SW480 (cell line): ENCODE data around the gene SLC48A1.
A peak's percentile ranks its signal among the peaks of the same experiment; 100 is the strongest.

Experiments
- DNase-seq: peaks from one replicate; pipeline ENCODE4 v3.0.0-alpha.2; 2016; ENCODE audit warnings: low spot score

SLC48A1 gene

DNA sequence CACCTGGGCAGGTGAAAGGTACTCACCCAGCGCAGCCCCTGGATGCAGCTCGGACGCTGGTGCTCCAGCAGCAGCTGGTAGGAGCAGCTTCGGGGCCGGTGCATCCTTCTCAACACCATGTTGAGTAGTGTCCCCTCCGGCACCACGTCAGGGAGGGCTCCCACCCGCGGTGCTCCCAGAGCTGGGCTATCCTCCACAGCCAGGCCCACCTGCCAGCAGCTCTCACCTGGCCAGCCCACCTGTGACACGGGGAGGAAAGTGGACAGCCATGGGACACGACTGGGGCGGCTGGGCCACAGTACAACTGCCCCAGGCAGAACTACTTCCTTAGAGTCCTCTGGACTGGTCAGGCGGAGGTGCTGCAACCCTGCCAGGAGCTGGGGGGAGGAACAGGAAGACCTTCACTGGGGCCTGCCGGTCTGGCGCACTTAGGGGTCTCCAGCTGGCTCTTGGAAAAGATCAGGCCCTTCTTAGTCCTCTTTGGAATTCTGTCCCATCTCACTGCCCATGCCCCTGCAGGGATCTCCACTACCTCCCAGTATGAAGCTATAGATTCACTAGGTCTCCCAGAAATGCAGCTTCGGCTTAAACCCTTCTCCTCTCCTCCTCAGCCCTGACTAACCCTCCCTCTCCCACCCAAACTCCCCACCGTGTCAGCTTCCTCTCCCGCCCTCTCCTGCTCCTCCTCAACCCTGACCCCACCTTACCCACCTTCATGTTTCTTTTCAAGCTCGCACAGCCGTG is 15.0 kb upstream of the SLC48A1 start:
- DNase-seq = no peak

DNA sequence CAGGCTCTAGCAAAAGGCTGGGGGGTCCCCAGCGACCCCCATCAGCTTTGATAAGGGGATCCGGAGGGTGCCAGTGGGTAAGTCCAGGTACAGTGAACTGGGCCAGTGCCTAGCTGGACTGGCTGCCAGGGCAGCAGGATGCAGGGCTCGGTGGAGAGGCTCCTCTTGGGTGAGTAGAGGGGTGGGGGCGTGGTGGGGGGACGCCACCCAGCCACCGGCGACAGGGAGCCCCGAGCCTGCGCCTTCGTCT is 14.5 kb upstream of the SLC48A1 start:
- no peak for DNase-seq

DNA sequence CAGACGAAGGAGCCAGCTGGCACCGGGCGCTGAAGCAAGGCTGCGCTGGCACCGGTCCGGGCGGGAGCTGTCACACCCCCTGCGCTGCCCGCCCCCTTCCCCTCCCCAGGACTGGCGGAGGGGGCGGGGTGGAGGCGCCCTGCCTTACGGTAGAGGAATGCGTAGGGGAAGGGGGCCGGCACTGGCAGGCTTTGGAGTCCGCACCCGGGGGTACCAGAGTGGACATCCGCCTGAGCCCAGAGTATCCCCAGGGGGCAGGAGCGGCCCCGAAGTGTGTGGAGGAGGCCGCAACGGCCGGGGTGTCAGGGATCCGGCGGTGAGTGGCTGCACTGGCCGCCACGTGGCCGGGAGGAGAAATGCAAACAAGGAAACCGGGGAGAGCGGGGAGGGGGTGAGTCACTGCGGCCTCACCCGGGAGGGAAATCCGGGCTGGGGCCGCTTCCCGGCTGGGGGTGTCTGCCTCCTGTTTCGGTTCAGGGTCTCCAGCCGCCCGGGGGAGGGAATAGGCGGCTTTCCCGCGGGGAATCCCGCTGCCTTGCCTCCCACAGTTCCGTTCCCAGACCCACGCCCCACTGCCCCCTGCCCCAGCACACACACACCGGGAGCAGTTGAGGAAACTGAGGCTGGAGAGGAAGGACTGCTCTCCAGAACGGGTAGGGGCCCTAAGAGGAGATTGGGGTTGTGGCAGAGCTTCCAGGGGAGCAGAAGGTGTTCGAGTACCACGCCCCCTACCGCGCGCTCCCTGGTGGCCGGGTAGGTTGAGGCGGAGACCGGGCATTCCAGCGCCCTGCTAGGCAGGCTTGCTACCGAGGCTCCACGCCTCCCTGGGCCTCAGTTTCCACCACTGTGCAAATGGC is 14.0 kb upstream of the SLC48A1 start, which contains the start of gene RAPGEF3:
RAPGEF3 (minus strand) TSS at position 47 of the 857 bp plus-strand sequence. CDS start 324 bp downstream, outside the sequence.
- DNase-seq = peak; percentile 86

DNA sequence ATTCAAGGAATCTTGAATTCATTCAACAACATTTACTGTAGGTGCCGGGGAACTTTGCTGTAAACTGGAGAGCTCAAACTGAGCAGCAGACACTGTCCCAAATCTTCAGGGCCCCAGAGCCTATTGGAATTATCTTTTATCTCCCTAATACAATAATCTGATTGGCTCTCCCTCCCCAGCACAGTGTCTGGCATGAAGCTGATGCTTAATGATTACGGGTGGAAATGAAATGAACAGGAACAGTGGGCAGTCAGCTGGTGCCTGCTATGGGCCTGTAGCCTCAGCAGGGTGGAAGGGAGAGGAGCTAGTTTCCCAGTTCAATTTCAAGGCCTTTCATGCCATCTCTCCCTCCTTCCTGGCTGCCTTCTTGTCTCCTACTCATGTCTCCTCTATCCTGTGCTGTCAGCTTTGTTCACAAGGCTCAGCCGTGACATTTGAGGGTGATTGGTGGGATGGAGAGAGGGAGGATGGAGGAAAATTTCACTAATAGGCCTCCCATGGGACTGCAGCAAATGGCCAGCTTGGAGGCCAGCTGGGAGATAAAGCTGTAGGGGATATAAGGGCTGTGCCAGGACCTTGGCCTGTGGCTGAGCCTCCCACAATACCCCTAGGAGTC is 10.1 kb upstream of the SLC48A1 start:
- no peak for DNase-seq

DNA sequence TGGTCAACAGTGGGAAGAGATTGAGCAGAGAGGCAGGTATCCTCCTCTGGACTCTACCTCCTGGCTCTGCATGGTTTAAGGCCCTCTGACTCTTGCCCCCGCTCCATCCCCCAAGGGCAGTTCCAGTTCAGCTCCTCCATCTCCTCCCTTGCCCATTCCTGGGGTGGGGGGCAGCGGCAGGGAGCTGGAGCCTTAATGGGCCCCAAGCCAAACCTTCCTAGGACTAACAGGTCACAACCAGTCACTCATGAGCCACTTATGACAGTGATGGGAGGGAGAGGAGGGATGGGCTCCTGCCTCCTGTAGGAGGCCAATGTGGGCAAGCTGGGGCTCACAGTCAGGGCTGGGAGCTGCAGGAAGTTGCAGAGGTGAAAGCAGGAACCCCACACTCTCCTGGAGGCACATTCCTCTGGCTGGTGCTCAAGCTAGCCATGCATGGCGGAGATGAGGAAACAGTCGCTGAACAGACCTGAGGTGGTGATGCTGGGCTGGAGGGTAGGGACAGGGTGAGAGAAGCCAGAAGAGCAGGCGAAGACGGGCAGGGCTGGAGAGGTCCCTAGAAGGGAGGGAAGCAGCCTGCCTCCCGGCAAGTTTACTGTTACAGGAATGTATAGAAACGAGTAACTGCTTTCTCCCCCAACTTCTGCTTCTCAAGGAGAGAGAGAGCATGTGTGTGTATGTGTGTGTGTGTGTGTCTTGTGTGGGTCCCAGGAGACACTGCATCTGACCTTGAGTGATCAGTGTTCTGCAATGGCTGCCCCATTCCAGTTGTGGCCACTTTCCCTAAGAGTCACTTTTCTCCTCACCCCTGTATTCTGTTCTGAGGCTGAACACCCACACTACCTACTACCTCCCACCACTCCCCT is 9.3 kb upstream of the SLC48A1 start:
- no peak for DNase-seq

DNA sequence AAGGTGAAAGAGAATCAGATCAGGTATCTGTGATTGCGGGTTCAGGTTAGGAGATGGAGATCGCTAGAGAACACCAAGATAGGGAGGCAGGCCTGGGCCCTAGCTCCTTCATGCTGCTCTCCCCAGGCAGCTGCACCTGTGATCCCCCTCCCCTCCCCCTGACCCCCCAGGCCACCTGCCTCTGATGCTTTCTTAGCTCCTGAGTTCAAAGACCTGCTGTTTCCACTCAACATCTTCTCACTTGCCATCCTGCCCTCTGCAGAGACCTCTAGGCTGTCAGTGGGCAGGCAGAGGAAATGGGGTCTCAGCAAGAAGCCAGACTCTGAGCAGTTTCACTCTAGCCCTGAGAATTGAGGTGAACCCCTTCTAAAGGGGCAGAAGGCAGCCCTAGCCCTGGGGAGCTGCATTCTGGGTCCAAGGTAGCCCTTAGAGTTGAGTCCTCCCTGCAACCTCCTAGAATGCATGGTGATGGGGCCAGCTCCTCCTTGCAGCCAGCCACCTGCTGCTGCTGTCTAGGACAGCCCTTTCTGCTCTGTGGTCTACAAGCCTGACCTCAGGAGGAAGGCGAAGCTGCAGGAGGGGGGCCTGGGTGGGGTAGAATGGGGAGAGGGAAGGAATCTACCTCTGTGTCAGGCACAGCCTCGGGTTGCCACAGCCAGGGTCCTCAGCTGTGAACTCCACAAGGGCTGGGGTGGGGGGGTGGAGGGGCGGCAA is 6.4 kb upstream of the SLC48A1 start:
- DNase-seq = no peak

DNA sequence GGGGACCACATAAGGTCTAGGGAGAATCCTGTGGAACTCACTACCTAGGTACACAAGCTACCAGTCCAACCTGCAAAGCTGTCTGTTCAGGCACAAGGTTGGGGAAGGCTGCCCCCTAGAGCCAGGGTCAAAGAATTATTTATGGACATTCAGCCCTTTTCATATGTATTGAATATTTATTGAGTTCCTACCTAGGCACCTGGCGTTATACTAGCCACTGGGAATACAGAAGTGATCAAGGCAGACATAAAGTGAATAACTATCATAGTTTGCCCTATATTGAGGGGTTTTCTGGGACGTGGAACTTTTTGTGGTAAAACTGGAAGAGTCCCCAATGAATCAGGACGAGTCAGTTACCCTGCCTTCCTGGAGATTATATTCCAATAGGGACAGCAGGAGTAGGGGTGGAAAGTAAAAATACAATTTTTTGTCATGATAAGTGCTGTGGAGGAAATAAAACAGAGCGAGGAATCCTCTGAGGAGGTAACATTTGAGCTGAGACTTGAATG is 5.8 kb upstream of the SLC48A1 start:
- peak; percentile 76 for DNase-seq

DNA sequence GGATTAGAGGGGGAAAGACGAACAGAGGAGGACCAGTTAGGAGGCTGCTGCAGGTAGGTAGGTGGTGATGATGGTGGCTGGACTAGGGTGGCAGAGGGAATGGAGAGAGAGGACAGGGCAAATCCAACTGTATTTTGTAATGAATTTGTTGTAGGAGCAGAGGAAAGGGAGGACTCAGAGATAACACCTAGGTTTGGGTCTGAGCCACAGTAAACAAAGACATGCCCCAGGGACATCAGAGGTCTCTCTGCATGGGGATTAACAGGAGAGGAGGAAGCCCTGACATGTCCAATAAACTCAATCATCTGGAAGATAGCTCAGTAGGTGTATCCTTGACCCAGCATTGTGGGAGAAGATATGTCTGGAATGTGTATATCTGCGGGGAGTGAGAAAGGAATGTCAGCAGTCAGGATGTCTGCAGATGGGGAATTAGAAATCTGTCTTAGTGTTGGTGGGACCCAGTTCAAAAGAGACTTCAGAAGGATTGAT is 4.7 kb upstream of the SLC48A1 start:
- DNase-seq = peak; percentile 92

DNA sequence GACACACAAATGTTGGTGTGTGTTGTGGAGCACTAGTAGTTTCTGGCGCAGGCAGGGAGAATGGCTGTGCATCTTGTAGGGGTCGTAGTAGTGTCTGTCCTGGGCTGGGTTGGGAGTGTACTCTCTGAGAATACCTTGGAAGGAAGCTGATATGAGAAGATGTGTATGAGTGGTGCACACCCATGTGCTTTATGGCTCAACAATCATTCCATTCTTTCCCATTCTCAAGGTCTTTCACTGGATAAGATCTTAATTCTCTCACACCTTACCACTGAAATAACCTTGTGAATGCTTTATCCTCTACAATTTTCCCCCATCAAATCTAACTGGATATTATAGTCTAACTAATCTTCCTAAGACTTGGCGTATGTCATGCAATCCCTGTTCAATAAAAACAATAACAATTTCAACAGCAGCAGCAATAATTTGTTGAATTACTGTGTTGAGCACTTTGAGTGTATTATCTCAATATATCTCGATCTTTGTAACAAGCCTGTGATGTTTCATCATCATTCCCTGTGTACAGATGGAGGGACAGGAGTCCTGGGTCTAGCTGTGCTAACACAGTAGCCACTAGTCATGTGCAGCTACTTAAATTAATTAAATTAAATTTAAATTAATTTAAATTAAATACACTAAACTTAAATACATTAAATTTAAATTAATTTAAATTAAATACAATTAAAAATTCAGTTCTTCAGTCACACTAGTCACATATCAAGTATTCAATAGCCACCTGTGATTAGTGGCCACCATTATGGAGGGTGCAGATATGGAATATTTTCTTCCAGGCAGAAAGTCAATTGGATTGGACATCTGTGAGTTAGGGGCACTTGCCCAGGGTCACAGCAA is 3.6 kb upstream of the SLC48A1 start:
- peak; percentile 69 for DNase-seq

DNA sequence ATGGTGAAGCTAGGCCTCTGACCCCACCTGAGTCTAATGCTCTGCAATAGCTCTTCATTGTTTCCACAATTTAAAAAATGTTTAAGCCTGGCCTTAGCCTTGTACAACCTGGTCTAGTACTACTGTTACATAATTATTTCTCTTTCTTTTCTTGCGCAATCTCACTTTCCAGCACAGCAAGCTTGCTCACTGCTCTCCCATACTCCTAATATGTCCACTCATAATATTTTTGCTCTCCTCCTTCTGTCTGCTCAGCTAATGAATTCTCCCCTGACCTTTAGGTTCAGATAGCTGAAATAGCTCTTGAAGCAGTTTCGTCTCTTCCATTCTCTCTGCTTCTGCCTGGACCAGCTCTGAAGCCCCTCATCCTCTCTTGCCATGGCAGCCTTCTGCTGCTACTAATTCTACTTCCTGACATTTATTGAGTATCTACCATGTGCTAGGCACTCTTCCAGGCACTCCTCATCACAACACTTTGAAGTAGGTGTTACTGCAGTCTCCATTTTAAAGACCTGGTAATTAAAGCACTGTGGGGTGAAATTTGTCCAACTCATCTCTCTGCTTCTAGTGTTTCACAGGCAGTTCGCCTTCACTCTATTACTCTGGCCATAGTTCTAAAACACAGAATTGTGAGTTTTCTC is 2.8 kb upstream of the SLC48A1 start:
- DNase-seq = no peak

DNA sequence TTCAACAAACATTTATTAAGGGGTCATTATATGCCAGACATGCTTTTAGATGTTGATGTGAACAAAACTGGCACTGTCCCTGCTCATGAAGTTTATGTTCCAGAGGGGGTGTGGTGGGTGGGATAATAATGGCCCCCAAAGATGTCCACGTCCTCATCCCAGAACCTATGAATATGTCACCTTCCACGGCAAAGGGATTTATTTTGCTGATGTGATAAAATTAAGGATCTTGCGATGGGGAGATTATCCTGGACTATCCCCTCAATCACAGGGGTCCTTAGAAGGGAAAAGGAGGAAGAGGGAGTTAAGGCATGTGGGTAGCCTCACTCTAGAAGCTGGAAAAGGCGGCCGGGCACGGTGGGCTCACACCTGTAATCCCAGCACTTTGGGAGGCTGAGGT is 1.7 kb upstream of the SLC48A1 start:
- no peak for DNase-seq

DNA sequence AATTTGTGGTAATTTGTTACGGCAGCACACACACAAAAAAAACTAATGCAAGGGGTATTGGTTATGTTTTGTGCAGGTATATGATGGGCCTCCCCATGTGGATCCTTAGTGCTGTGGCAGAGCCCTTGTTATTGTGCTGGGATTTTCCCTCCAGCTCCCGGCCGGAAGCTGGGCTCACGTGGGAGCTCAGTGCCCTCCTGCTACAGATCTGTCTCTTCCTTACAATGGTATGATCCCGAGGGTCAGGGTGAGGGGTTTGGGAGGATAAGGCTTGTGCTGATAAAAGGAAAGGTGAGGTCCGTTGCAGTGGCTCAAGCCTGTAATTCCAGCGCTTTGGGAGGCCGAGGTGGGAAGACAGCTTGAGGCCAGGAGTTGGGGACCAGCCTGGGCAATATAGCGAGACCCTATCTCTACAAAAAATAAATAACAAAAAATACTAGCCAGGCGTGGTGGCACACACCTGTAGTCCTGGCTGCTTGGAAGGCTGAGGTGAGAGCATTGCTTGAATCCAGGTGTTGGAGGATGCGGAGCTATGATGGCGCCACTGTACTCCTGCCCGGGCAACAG is 861 bp upstream of the SLC48A1 start:
- no peak for DNase-seq

DNA sequence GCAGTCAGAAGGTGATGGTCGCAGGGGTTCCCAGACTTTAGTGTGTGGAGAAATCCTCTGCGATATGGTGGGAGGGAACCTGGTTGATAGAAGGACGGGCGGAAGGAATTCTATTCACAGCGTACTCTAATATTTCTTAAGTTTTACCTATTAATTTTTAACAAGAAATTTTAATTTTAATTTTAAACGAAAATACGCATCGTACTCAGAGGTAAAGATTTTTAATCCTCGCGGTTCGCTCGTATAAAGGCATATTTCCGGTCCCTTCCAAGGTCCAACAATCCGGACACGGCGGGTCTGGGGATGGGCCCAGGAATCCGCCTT is 338 bp upstream of the SLC48A1 start:
- DNase-seq = no peak

DNA sequence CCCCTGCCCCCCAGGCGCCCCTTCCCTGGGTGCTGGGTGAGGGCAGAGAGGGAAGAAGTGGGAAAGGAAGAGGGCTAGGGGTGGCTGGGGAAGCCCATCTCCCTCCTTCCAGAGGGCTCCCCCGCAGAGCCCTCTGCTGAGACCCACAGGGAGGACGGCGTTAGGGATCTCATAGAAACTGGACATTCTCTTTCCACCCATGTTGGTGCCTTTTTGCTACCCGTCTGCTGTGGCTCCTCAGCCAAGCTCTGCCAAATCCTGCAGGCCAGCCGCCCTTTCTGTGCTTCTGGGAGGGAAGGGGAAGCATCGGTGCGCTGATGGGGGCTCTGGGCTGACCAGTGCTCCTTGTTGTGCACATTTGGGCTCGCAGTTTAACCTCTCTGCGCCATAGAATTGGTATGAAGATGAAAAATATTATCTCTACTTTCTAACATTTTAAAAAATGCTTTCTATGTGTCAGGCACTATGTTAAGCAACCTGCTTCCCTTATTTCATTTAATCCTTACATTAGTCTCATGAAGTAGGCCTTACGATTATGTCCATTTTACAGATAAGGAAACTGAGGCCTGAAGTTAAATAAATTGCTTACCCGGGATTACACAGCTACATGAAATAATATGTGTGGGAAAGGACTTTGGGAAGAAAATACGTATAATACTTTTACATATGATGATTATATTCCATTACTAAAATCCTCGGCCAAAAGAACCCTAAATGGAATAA is 981 bp downstream of the SLC48A1 start:
- no peak for DNase-seq

DNA sequence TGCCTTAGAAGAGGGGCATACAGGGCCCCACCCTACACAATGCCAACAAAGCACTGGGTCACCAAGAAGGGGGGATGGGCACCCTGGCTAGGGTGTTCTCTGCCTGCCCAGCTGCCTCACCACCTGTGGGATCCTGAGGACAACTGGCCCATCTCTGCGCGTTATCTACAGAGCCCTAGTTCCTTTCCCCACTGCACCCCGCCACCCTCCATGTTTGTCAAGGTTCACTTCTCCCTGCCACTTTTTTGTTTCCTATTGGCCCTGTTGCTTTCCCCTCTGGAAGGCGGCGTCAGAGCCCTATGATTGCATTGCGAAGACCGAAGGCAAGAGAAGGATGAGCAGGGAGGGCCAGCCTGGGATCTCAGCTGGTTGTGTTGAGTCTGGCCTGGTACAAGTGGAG is 1.6 kb downstream of the SLC48A1 start:
- no peak for DNase-seq

DNA sequence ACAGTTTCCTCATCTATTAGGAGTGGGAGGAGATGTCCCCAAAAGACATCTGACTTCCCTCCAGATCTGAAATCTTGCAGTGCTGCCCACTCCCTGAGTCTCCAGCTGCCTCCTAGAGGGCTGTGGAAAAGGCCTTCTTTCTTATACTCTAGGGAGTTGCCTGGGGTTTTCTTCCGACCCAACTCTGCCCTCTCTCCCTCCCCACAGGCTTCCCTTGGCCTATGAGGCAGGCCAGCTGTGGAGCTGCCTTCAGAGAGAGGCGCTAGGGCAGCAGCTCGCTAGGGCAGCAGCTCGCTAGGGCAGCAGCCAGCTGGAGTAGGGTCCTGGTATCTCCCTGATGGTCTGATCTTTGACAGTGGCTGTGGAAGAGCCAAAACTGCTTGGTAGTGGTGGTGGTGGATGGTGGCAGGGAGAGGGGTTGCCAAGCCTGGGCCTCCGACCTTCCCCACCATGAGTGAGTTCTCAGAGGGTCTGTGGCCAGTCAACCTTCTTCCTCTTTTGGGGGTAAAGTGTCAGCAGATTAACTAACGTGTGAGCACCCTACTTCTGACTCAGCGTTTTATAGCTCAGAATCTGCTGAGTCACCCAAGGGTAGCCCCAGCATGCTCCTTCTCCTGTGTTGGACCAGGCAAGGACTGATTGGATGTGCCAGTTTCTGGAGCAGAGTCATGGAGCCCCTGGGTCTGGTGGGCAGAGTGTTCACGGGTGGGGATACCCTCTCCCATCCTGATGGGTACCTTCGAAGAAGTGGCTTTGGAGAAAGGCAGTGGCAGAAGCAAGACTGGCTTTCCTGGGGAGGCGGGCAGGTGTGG is 2.3 kb downstream of the SLC48A1 start:
- DNase-seq = no peak

DNA sequence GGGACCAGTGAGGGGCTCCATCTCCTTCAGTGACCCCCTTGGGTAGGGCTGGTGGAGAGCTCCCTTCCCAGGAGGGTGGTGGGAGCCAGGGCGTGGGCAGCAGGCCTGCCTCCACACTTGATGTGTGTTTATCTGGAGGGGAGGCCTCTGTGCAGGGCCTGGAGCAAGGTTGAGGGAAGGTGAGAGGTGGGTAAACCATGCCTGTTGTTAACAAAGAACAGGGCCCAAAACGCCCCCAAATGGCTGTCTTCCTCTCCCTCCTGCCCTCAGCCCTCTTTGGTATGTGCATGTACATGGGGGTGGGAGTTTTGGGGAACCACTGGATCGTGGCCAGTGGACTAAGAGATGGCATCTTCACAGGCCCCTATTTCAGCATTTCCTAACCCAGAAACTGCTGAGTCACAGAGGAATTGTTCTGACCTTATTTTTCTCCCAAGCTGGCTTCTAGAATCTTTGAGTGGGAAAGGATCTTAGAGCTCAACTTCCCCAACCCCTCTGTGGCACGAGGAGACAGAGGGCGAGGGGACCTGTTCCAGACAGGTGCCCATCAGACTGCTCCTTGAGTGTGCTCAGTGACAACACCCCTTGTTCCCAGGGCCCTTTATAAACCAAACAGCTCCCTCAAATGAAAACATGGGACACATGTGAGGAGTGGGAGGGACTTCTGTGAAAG is 3.6 kb downstream of the SLC48A1 start:
- DNase-seq = no peak
